HCT116 (cell line): ENCODE measurements around the gene RNF11. TPM values are rescaled to one million over a fixed set of nuclear protein-coding genes. Genes with fewer than 3 reads are reported as not detected.

Experiments used
- ATAC-seq: fragments of 200-7000 bp; cut with Tn5 transposase; 2 replicates; pipeline ENCODE4 v1.9.1; 2020; ENCODE audit warnings: mild to moderate bottlenecking, moderate library complexity
- BruUV-seq: library from RNA; stranded (reverse); fragments of 400-500 nt; replicated peaks from 2 replicates; lab custom pipeline; 2021; lab: Mats Ljungman, UMichigan
- CTCF ChIA-PET: fragments of 300-600 bp; sonication (Branson Sonifier 250); formaldehyde crosslinking; loops from one replicate; lab custom pipeline; 2021; ENCODE audit warnings: antibody characterized with exemption; lab: Charles Lee
- POLR2A ChIA-PET: fragments of 300-600, 350-600 bp; sonication (Branson Sonifier 250); formaldehyde crosslinking; loops from one replicate; lab custom pipeline; 2021; ENCODE audit warnings: antibody characterized with exemption; lab: Charles Lee
- RAD21 ChIA-PET, 2 experiments: fragments of 300-600 bp; sonication (Branson Sonifier 250); formaldehyde crosslinking; loops; one replicate each; lab custom pipeline; 2023; ENCODE audit warnings: low total read pairs in 2 of 2; ENCODE audit not compliant: uncharacterized antibody in 2 of 2, unreplicated experiment in 2 of 2, low non-redundant PET in 1 of 2; lab: Charles Lee
- DNase-seq: peaks from one replicate; pipeline ENCODE4 v3.0.0-alpha.2; 2010; ENCODE audit warnings: low read depth, low spot score
- H2AFZ ChIP-seq: fragments of 200-600 bp; shearing (Covaris generic), sonication (generic); 2 replicates; pipeline ENCODE4 v1.6.1; 2017; ENCODE audit warnings: low read depth, mixed run types, mixed read lengths, antibody characterized with exemption, low read length; ENCODE audit not compliant: poor library complexity, severe bottlenecking
- H3K27ac ChIP-seq: 2 replicates; pipeline ENCODE4 v1.5.1; 2012; ENCODE audit warnings: low read depth, low read length
- H3K27me3 ChIP-seq: fragments of 200-600 bp; sonication (generic); 2 replicates; pipeline ENCODE4 v1.6.1; 2016; ENCODE audit warnings: mixed run types, low read length, mixed read lengths; ENCODE audit not compliant: insufficient read depth
- H3K36me3 ChIP-seq, 2 experiments: fragments of 200-500 bp in 1 of 2; fragments of 200-600 bp in 1 of 2; sonication (Bioruptor generic) in 1 of 2; sonication (generic) in 1 of 2; 2 replicates each; pipeline versions ENCODE4 v1.5.1 to v1.6.1; 2014 to 2016; ENCODE audit warnings: low read length in 2 of 2, inconsistent platforms in 1 of 2, mixed read lengths in 1 of 2, mixed run types in 1 of 2; ENCODE audit not compliant: insufficient read depth in 2 of 2, control insufficient read depth in 1 of 2
- H3K4me1 ChIP-seq, 2 experiments: fragments of 200-600 bp in 1 of 2; sonication (generic) in 1 of 2; 2 replicates each; pipeline versions ENCODE4 v1.5.1 to v1.6.1; 2012 to 2017; ENCODE audit warnings: low read length in 2 of 2, inconsistent platforms in 1 of 2, mild to moderate bottlenecking in 1 of 2, mixed read lengths in 1 of 2, mixed run types in 1 of 2, moderate library complexity in 1 of 2; ENCODE audit not compliant: insufficient read depth in 2 of 2, control insufficient read depth in 1 of 2
- H3K4me2 ChIP-seq: fragments of 200-600 bp; sonication (generic); 2 replicates; pipeline ENCODE4 v1.6.1; 2017; ENCODE audit warnings: mixed run types, low read length, mixed read lengths
- H3K4me3 ChIP-seq, 2 experiments: fragments of 200-600 bp in 1 of 2; sonication (generic) in 1 of 2; replicated peaks in 1 of 2; 2 replicates each; pipeline ENCODE4 v1.5.1; 2011 to 2016; ENCODE audit warnings: low read length in 2 of 2, control low read depth in 1 of 2, low read depth in 1 of 2, mild to moderate bottlenecking in 1 of 2, mixed read lengths in 1 of 2, mixed run types in 1 of 2
- H3K79me2 ChIP-seq: fragments of 200-600 bp; sonication (generic); 2 replicates; pipeline ENCODE4 v1.6.1; 2017; ENCODE audit warnings: mild to moderate bottlenecking, mixed run types, low read length, moderate library complexity, mixed read lengths; ENCODE audit not compliant: insufficient read depth
- H3K9ac ChIP-seq: fragments of 200-600 bp; sonication (generic); 2 replicates; pipeline ENCODE4 v1.6.1; 2016; ENCODE audit warnings: low read length, mixed read lengths
- H3K9me2 ChIP-seq: fragments of 200-600 bp; sonication (generic), shearing (Covaris generic); 2 replicates; pipeline ENCODE4 v1.6.1; 2017; ENCODE audit warnings: mixed run types, mild to moderate bottlenecking, moderate library complexity; ENCODE audit not compliant: insufficient read depth
- H3K9me3 ChIP-seq, 2 experiments: fragments of 200-500 bp in 1 of 2; fragments of 200-600 bp in 1 of 2; sonication (Bioruptor generic) in 1 of 2; sonication (generic) in 1 of 2; 2 replicates each; pipeline ENCODE4 v1.6.1; 2014 to 2017; ENCODE audit warnings: low read length in 2 of 2, mixed read lengths in 2 of 2, inconsistent platforms in 1 of 2, low read depth in 1 of 2, mild to moderate bottlenecking in 1 of 2, mixed run types in 1 of 2, moderate library complexity in 1 of 2; ENCODE audit not compliant: control insufficient read depth in 1 of 2, insufficient read depth in 1 of 2
- H4K20me1 ChIP-seq: fragments of 200-600 bp; sonication (generic), shearing (Covaris generic); 2 replicates; pipeline ENCODE4 v1.6.1; 2017; ENCODE audit warnings: mixed run types, mild to moderate bottlenecking, moderate library complexity; ENCODE audit not compliant: insufficient read depth
- JUND ChIP-seq: IDR thresholded peaks from 2 replicates; pipeline ENCODE4 v1.6.1; 2012
- POLR2AphosphoS5 ChIP-seq: IDR thresholded peaks from 2 replicates; pipeline ENCODE4 v1.6.1; 2011; ENCODE audit warnings: mild to moderate bottlenecking, low read depth, low read length, moderate library complexity
- RAD21 ChIP-seq: IDR thresholded peaks from 2 replicates; pipeline ENCODE4 v1.6.1; 2012; ENCODE audit warnings: low read depth, mild to moderate bottlenecking
- TCF7L2 ChIP-seq: IDR thresholded peaks from 2 replicates; pipeline ENCODE4 v1.7.0; 2011; ENCODE audit warnings: borderline replicate concordance, inconsistent platforms; ENCODE audit not compliant: insufficient read depth, insufficient read length; ENCODE audit errors: extremely low read depth
- ZFX ChIP-seq: fragments of 450-650 bp; IDR thresholded peaks from 2 replicates; pipeline ENCODE4 v1.6.1; 2017
- intact Hi-C: fragments of 100-400 bp; cut with micrococcal nuclease; formaldehyde crosslinking; loops from 2 replicates; pipeline ENCODE4 v1.10.0; 2022
- total RNA-seq: library from RNA; stranded (reverse); gene quantifications from one replicate; pipeline ENCODE4 v1.2.1, GENCODE V29; 2021; ENCODE audit not compliant: unreplicated experiment
- TF ChIP-seq, protein P1 (sequence below), 3 experiments: fragments of 200-600 bp in 1 of 3; sonication (generic) in 1 of 3; IDR thresholded peaks in 2 of 3; conservative IDR thresholded peaks in 1 of 3; 2 replicates each; pipeline ENCODE4 v1.5.1; 2012 to 2017; ENCODE audit warnings: low read depth in 2 of 3, low read length in 2 of 3, antibody characterized with exemption in 1 of 3, borderline replicate concordance in 1 of 3, control low read depth in 1 of 3, mild to moderate bottlenecking in 1 of 3, mixed read lengths in 1 of 3, mixed run types in 1 of 3, moderate library complexity in 1 of 3; ENCODE audit not compliant: insufficient read depth in 1 of 3

The RNF11 gene
- total RNA-seq, 1 experiment from 2014 or later: 60.9 TPM

- ChIA-PET CTCF (no interaction called here), POLR2A (no interaction called here)
Observed at GRCh38 chr1:51294566-51295184, 58.6 kb downstream of the RNF11 start.

GRCh38 chr1:51295926-51296325 lies 59.9 kb downstream of the RNF11 start:
- Histone ChIP-seq H3K4me3 (no peak overlapping the region), H3K4me1 (peaks cover 0 to 23% of the 10 kb centered on the region in 2 experiments; a peak in 2 of 4 replicates), H3K9me2 (no peaks in the 10 kb centered on the region), H3K27ac (no peak overlapping the region), H3K36me3 (no peaks in the 10 kb centered on the region), H3K79me2 (no peaks in the 10 kb centered on the region), H3K4me2 (no peak overlapping the region), H3K27me3 (no peaks in the 10 kb centered on the region), H4K20me1 (no peaks in the 10 kb centered on the region), H2AFZ (no peak overlapping the region), H3K9me3 (no peaks in the 10 kb centered on the region), H3K9ac (no peak overlapping the region)
- TF ChIP-seq JUND (no peak), POLR2AphosphoS5 (no peak)
- TF ChIP-seq, protein P1, sequence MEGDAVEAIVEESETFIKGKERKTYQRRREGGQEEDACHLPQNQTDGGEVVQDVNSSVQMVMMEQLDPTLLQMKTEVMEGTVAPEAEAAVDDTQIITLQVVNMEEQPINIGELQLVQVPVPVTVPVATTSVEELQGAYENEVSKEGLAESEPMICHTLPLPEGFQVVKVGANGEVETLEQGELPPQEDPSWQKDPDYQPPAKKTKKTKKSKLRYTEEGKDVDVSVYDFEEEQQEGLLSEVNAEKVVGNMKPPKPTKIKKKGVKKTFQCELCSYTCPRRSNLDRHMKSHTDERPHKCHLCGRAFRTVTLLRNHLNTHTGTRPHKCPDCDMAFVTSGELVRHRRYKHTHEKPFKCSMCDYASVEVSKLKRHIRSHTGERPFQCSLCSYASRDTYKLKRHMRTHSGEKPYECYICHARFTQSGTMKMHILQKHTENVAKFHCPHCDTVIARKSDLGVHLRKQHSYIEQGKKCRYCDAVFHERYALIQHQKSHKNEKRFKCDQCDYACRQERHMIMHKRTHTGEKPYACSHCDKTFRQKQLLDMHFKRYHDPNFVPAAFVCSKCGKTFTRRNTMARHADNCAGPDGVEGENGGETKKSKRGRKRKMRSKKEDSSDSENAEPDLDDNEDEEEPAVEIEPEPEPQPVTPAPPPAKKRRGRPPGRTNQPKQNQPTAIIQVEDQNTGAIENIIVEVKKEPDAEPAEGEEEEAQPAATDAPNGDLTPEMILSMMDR (IDR thresholded peaks at IDR 0.05 in 2 of 3, conservative IDR thresholded peaks at IDR 0.05 in 1 of 3; ENCODE audit: borderline replicate concordance in 1 of 3, insufficient read depth in 1 of 3, low read depth in 2 of 3, low read length in 2 of 3): no peak
- DNase-seq (no peak), ATAC-seq (no peak)
- intact Hi-C loops: loop anchor here (10.0 kb wide), 1 partner anchor 541 kb away; no protein-coding TSS in a partner anchor
- ChIA-PET POLR2A (no interaction called here), CTCF (interaction anchor here (1.3 to 2.3 kb wide), 5 partner anchors 9 to 239 kb away, joined by 4 to 8 read pairs (median 5); no protein-coding TSS in a partner anchor), RAD21 (no interaction called here)
- no TSS peak for BruUV-seq

More at GRCh38 chr1:51294566-51295184, 58.6 kb downstream of the RNF11 start:
- BruUV-seq: no TSS peak
- Histone ChIP-seq H3K4me3 (no peak overlapping the region), H3K27ac (no peak overlapping the region), H3K9me3 (no peaks in the 10 kb centered on the region), H3K27me3 (no peaks in the 10 kb centered on the region), H3K9me2 (no peaks in the 10 kb centered on the region), H4K20me1 (no peaks in the 10 kb centered on the region), H2AFZ (no peak overlapping the region), H3K36me3 (no peaks in the 10 kb centered on the region), H3K79me2 (no peaks in the 10 kb centered on the region), H3K4me2 (no peak overlapping the region), H3K4me1 (peaks cover 0 to 23% of the 10 kb centered on the region in 2 experiments; a peak in 2 of 4 replicates), H3K9ac (no peak overlapping the region)
- intact Hi-C loops: loop anchor here (10.0 kb wide), 1 partner anchor 540 kb away; no protein-coding TSS in a partner anchor
- no peak for ATAC-seq
- RAD21 ChIA-PET: no interaction called here
- no peak for TF ChIP-seq TCF7L2
- no peak for TF ChIP-seq ZFX
- no peak for TF ChIP-seq RAD21
- TF ChIP-seq, protein P1 (IDR thresholded peaks at IDR 0.05 in 2 of 3, conservative IDR thresholded peaks at IDR 0.05 in 1 of 3; ENCODE audit: borderline replicate concordance in 1 of 3, insufficient read depth in 1 of 3, low read depth in 2 of 3, low read length in 2 of 3): no peak
- DNase-seq: no peak
